Measurements from ENCODE around the gene ASL.
"Not testable (repeated sequence)": the region's sequence is repeated elsewhere in the genome, so short reads cannot be mapped to it uniquely, and the experiment has no call there.

ASL gene

DNA sequence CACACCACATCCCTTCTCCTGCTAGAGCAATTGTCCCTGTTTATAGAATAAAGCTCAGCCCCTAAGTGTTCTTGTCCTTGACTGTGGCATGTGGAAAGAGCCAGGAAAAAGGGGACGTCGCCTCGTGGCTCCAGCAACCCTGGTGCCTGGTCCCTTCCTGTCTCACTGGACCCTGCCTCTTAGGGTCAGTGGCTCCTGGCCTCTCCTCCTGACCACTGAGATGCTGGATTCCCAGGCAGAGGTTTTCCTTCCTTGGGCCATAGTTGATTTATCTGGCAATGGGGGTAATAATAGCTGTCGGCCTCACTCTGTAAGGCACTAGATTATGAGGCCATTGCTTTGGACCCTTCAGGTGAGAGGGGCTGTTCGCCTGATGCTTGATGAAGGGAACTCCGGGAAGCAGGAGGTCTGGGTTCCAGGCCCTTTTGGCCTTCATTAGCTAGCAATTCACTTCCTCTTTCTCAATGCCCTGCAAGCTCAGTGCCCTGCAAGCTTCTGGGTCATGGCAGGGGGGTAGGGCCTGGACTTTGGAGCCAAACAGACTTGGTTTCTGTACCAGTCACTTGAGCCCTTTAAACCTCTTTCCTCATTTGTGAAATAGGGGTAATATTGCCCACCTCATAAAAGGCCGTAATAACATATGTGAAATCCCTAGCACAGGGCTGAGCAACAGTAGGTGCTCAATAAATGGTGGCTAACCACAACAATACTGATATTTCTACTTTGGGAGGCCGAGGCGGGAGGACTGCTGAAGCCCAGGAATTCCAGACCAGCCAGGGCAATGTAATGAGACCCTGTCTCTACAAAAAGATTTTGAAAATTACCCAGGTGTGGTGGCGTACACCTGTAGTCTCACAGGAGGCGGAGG lies 1.1 kb downstream of the ASL start:
- DNase-seq: no peak

DNA sequence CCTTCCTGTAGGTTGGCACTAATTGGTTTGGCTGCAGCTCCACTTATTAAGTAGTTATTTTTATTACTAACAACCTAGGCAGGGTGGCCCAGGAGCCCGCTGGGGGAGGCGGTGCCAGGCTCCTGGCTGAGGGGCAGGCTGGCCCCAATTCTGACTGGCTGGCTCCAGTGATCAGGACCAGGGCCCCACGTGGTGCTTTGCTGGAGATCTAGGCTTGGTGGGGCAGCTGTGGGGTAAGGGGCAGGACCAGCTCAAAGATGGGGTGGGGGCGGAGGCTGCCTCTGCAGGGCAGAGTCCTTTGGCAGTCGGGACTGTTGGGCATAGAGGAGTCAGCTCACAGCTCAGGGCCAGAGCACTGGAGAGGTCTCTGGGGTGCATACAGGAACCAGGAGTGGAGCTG lies 2.4 kb downstream of the ASL start:
- no peak for DNase-seq

DNA sequence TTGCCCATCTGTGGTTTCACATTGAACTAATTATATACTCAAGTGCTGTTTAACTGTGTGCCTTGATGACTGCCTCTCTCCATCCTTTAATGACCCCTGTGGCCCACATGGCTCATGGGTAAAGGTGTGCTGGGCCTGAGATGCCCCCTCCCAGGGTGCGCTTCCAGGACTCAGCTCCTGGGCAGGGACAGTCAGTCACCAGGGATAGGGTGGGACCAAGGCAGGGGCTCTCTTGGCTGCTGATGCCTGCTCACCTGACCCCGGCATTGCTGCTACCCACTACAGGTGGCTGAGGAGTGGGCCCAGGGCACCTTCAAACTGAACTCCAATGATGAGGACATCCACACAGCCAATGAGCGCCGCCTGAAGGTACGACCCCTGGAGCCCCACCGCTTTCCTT lies 6.5 kb downstream of the ASL start:
- no peak for DNase-seq

DNA sequence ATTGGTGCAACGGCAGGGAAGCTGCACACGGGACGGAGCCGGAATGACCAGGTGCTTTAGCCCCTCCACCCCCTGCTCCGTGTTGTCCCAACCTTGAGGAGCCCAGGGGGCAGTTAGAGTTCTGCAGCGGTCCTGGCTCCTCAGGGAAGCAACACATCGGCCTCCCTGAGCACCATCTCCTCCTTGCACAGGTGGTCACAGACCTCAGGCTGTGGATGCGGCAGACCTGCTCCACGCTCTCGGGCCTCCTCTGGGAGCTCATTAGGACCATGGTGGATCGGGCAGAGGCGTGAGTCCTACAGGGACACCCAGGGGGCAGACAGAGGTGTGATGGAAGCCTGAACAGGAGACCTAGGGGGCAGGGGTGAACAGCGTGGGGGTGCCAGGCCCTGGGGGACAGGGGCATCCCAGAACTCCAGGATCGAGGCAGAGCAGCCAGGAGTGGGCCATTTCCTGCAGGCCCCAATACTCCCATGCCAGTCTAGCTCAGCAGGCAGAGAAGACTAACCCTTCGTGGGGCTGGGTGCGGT lies 7.3 kb downstream of the ASL start:
- DNase-seq: no peak

DNA sequence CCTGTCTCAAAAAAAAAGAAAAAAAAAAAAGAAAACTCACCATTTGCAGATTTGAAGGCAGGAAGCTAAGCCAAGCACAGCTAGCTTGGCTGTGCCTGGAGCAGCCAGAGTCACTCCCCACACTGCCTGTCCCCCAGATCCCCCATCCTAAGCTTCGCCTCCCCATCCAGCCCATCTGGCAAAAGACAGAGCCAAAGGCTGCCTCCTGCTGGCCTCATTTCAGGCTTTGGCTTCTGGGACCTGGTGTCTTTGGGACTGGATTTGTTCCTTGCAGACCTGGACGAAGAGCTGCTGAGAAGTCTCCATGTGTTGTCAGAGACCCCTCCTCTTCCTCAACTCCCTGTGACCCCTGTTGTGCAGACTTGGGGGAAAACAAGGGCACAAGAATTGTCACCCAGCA lies 8.1 kb downstream of the ASL start:
- DNase-seq: no peak

DNA sequence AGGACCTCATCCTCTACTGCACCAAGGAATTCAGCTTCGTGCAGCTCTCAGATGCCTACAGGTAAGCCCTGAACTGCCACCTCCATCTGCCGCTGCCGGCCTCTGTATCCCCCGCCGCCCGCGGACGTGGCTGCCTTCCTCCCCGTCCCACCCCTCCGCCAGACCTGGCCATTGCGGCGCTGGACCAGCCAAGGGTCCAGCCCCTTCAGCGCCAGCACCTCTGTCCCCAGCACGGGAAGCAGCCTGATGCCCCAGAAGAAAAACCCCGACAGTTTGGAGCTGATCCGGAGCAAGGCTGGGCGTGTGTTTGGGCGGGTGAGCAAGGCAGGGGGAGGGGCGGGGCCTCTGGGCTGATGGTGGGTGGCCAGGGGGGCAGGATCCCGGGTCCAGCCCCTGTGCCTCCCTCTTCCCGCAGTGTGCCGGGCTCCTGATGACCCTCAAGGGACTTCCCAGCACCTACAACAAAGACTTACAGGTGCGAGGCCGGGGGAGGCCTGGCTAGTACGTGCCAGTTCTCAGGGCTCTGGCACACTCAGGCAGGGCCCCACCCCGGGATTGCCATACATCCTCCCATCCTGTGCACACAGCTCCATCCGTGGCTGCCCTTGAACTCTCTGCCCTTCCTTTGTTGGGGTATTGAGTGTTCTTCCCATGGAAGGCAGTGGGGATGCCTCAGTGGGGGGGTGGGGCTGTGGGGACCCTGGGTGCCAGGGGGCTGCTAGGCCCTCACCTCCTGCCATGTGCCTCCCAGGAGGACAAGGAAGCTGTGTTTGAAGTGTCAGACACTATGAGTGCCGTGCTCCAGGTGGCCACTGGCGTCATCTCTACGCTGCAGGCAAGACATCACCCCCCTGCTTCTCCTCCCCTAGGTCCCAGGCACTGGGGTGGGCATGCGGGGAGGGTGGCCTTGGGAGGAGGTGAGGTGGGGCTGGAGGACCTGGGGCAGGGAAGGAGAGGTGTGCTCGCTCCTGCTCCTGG lies 13.5 kb downstream of the ASL start:
- DNase-seq: no peak

DNA sequence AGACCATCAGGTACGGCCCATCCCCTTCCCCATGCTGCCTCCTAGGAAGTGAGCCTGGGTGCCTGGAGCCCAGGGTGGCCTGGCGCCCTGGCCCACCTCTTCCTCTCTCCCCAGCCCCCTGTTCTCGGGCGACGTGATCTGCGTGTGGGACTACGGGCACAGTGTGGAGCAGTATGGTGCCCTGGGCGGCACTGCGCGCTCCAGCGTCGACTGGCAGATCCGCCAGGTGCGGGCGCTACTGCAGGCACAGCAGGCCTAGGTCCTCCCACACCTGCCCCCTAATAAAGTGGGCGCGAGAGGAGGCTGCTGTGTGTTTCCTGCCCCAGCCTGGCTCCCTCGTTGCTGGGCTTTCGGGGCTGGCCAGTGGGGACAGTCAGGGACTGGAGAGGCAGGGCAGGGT lies 17.0 kb downstream of the ASL start:
- DNase-seq: no peak

DNA sequence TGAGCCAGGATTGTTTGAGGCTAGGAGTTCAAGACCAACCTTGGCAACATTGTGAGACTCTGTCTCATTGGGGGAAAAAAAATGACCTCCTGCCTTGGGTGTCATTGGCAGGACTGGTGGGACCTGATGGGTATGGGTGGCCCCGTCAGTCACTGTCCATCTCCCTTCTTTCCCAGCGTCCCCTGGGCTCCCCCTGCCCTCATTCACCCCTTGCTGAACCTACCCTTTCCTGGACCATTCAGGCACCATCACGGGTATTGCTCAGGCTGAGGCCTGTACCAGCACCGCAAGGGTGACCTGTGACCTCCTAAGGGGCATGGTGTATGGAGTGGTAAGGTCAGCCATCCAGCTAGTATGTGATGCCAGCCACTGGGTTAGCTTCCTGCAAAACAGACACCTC lies 19.4 kb downstream of the ASL start:
- no peak for DNase-seq

DNA sequence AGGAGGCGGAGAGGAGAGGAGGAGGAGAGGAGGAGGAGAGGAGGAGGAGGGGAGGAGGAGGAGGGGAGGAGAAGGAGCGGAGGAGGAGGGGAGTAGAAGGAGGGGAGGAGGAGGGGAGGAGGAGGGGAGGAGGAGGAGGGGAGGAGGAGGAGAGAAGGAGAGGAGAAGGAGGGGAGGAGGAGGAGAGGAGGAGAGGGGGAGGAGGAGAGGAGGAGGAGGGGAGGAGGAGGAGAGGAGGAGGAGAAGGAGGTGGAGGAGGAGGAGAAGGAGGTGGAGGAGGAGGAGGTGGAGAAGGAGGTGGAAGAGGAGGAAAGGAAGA lies 23.6 kb downstream of the ASL start:
- DNase-seq: peak; percentile 55

DNA sequence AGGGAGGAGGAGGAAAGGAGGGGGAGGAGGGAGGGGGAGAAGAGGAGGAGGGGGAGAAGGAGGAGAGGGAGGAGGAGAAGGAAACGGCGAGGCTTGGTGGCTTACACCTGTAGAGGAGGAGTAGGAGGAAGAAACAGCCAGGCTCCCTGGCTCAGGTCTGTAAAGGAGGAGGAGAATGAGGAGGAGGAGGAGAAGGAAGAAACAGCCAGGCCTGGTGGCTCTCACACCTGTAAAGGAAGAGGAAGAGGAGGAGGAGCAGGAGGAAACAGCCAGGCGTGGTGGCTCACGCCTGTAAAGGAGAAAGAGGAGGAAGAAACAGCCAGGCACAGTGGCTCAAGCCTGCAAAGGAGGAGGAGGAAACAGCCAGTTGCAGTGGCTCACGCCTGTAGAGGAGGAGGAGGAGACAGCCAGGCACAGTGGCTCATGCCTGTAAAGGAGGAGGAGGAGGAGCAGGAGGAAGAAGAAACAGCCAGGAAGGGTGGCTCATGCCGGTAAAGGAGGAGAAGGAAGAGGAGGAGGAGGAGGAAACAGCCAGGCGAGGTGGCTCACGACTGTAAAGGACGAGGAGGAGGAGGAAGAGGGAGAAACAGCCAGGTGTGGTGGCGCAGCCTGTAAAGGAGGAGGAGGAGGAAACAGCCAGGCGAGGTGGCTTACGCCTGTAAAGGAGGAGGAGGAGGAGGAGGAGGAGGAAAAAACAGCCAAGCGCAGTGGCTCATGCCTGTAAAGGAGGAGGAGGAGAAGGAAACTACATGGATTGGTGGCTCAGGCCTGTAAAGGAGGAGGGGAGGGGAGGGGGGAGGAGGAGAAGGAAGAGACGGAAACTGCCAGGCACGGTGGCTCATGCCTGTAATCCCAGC lies 24.2 kb downstream of the ASL start:
- DNase-seq: peak; percentile 86

DNA sequence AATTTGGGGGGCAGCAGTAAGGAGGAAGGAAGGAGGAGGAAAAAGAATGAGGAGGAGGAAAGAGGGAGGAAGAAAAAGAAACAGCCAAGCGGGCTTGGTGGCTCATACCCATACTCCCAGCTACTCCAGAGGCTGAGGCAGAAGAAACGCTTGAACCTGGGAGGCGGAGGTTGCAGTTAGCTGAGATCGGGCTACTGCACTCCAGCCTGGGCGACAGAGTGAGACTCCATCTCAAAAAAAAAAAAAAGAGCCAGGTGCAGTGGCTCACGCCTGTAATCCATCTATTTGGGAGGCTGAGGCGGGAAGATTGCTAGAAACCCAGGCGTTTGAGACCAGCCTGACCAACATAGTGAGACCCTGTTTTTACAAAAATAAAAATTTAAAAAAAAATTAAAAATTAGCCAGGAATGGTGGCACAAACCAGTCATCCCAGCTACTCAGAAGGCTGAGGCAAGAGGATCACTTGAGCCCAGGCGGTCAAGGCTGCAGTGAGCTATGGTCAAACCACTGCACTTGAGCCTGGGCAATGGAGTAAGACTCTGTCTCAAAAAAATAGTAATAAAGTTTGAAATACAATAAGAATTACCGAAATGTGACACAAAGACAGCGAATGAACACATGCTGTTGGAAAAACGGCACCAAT lies 24.9 kb downstream of the ASL start:
- no peak for DNase-seq

DNA sequence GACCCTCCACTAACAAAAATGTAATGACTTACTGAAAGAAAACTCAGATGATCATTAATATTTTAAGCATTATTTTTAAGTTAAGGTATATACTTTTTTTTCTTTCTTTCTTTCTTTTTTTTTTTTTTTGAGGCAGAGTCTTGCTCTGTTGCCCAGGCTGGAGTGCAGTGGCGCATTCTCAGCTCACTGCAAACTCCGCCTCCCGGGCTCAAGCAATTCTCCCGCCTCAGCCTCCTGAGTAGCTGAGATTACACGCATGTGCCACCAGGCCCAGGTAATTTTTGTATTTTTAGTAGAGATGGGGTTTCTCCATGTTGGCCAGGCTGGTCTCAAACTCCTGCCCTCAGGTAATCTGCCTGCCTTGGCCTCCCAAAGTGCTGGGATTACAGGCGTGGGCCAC lies 26.5 kb downstream of the ASL start:
- not testable (repeated sequence) for DNase-seq

DNA sequence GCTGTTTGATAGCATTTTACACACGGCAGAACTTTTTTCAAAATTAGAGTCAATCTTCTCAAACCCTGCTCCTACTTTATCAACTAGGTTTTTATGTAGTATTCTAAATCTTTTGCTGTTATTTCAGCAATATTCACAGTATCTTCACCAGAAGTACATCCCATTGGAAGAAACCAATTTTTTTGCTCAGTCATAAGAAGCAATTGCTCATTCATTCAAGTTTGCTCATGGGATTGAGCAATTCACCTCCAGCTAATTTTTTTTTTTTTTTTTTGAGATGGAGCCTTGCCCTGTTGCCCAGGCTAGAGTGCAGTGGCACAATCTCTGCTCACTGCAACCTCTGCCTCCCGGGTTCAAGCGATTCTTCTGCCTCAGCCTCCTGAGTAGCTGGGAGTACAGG lies 28.4 kb downstream of the ASL start:
- peak; percentile 71 for DNase-seq

DNA sequence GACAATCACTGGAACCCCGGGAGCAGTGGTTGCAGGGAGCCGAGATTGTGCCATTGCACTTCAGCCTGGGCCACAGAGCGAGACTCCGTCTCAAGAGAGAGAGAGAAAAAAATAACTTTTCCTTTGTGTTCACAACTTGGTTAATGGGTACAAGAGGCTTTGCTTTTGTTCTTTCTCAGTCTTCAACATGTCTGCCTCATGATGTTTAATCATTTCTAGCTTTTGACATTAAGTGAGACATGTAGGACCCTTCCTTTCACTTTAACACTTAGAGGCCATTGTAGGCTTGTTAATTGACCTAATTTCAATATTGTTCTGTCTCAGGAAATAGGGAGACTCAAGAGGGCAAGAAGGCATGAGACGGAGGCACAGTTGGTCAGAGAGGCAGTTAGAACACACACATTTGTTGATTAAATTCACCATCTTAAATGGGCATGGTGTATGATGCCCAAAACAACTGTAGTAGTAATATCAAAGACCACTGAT lies 29.7 kb downstream of the ASL start:
- no peak for DNase-seq

DNA sequence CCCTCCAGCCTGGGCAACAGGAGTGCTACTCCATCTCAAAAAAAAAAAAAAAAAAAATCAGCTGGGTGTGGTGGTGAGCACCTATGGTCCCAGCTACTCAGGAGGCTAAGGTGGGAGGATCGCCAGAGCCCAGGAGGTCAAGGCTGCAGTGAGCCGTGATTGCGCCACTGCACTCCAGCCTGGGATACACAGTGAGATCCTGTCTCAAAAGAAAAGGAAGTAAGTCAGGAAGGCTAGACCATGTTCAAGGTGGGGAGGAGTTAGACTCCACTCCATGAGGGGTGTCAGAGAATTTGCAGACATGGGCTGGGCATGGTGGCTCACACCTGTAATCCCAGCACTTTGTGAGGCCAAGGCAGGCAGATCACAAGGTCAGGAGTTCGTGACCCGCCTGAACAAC lies 32.8 kb downstream of the ASL start:
- DNase-seq: not testable (repeated sequence)

DNA sequence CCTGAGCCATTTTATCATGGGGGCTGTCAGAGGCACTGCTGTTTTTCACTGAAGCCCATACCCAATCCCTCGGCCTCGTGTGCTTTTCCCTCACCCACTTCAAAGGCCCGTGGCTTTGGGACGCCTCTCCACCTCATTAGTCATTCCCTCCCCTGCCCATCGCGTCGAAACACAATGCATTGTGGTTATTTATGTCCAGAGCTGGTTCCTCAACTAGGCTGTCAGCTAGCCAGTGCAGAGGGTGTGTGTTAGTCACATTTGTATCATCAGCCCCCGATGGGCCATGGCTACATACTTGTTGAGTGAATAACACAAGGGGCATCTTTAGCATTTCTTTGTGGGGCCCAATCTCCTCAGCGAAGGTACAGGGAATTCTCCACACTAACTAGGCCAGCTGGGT lies 35.2 kb downstream of the ASL start:
- DNase-seq: peak; percentile 96

DNA sequence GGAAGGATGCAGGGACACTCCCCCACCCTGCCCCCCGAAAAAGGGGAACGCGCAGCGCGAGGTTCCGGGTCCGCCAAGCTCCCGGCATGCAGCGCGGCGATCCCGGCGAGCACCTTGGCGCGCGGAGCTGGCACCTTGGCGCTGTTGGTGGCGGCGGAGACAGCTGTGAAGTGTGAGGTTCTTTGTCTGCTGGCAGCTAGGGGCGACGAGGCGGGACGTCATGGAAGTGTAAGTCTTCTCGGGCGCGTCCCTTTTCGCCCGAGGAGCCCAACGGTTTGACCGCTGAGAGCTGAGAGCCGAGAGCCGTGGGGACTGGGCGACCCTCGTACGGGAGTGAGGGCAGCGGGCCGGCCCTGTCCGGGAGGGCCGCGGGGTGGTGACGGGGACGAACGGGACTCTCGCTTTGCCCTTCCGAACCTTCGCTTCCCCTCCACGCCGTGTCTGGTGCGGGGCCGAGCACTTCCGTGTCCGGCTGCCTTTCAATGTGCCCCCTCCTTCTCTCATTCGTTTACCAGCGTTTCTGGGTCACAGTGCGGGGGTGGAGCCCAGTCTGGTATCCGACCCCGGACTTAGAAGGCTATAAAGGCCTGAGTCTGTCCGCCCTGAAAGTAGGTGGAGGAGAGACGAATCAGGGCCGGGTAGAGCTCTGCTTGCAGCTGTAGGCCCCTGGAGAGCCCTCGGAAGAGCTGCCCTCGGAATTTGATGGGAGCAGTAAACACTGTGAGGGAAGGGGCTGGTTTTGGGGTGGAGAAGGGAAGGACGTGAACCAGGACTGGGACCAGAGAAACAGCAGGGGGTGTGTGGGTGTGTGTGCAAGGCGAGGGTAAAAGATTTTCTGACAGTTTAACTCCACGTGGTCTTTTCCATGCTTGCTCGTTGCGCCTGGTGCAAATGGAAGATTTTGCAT lies 39.4 kb downstream of the ASL start, which contains the start of gene CRCP:
Gene CRCP (plus strand): TSS at position 105 of the 907 bp plus-strand sequence. CDS start 116 bp downstream, at position 221.
- DNase-seq: peak; percentile 75

DNA sequence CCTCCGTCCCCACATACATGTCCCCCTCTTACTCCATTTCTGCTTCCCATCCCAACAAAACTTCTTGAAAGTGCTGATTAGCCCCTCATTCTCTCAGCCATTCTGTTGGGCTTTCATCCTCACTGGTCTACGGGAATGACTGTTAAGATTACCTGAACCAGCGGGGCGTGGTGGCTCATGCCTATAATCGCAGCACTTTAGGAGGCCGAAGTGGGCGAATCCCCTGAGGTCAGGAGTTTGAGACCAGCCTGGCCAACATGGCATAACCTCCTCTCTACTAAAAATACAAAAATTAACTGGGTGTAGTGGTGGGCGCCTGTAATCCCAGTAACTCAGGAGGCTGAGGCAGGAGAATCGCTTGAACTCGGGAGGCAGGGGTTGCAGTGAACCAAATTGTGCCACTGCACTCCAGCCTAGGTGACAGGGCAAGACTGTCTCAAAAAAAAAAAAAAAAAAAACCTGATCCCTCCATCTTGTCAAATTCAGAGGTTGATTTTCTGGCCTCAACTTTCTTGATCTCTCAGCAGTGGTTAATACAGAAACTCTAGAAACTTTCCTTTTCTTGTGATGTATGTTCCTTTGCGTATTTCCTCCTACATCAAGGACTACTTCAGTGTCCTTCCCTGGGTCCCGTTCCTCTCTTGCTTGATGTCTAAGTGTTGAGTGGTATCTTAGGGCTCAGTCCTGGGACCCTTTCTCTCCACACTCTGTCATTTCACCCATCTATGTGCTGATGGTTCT lies 41.2 kb downstream of the ASL start:
- DNase-seq: not testable (repeated sequence)

DNA sequence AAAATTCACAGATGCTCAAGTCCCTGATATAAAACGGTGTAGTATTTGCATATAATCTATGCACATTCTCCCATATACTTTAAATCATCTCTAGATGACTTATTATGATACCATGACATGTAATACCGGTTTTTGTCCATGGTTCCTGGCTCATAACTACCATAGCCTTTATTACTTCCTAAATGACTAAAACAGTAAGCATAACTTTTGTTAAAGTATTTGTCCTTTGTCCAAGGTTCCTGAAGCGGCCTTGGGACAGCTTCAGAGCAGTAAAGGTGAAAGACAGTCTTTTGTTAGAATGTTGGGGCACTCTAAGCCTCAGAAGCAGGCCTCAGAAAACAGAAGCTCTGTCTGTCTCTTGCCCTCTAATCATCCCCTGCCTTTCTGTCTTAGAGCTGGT lies 43.0 kb downstream of the ASL start:
- no peak for DNase-seq

DNA sequence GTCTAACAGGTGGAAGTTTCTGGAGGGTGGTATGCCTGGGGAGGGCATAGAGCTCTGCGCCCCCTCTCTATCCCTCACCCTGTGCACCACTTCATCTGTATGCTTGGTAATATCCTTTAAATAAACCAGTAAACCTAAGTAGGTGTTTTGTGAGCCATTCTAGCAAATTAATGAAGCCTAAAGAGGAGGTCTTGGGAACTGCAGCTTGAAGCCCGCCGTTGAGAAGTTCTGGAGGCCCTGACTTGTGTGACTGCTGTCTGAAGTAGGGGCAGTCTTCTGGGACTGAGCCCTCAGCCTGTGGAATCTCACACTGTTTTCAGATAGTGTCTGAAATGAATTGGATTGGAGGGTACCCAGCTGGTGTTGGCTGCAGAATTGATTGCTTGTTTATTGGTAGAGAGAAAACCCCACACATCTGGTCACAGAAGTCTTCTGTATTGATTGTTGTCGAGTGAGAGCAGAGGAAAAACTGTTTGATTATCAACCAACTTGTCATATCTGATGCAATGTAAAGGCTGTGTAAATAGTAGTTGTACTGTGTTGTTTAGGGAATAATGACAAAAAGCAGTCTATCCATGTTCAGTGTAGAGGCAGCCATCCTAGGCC lies 43.7 kb downstream of the ASL start:
- DNase-seq: no peak
